HG03354 (cell line): Measurements from ENCODE around the gene AQP10.
"Not testable (repeated sequence)": the region's sequence is repeated elsewhere in the genome, so short reads cannot be mapped to it uniquely, and the experiment has no call there.

ENCODE experiments used
- ATAC-seq: cut with Tn5 transposase; IDR thresholded peaks from one replicate; pipeline ENCODE4 v1.9.1; 2021; ENCODE audit warnings: mild to moderate bottlenecking; ENCODE audit not compliant: unreplicated experiment, poor library complexity, severe bottlenecking

The AQP10 gene

DNA sequence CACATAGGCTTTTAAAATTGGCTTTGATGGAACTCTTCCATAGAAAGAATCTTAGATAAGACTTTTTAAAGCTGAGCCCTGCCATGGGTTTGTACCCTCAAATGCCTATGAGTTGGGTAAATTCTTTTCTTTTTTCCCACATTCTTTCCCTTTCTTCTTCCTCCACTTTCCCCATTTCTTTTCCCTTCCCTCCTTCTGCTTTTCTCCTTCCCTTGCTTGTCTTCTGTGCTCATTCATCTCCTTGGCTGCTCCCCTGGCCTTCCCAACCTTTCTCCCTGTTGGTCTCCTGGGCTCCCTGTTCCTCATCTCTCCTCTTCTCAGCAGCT lies 679 bp downstream of the AQP10 start:
- ATAC-seq: not testable (repeated sequence)

- no peak for ATAC-seq
Measured at GRCh38 chr1:154323493-154323892, 2.6 kb downstream of the AQP10 start.

- ATAC-seq: no peak
Measured at GRCh38 chr1:154324241-154324640, 3.3 kb downstream of the AQP10 start.

DNA sequence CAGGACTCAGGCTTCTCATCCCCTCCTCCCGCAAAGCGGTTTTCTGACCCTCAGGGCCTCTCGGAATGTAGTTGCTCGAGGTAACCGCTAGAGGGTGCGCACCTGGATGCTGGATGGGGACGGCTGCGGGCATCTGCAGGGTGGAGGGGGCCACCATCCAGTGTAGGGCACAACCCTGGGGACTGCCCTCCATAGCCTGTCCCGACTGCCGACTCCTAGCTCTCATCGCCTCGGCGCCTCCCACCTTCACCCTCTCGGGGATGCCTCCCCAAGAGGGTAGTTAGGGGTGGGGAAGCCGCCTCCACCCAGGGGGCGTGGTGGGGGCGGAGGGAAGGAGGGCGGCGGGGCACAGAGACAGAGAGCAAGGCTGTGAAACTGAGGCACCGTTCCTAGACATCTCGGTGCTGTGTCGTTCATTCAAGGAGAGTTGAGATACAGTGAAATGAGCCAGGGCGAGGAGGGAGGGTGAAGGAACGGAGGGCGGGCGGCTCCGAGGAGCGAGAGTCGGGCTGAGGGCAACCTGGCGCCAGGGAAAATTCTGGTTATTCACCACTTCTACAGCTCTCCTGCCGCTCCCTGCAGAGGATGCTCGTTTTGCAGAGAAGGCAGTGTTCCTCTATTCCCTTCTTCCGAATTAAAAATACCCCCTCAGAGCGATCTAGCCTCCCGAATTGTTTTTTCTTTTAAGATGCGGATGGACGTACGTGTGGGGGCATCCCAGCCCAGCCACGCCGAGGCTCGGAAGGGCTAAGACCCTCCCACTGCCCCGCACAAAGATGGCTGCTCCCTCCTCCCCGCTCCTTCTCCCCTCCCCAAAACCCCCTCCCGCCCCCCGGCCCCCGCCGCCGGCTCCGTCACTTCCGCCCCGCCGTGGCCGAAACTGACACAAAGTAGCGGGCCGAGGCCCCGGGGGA lies 4.0 kb downstream of the AQP10 start, which contains the start of gene ATP8B2:
Gene ATP8B2, plus strand, starts transcription at position 857 of the 914 bp plus-strand sequence. CDS start 2,617 bp downstream, outside the sequence.
- ATAC-seq: peak; percentile 50

DNA sequence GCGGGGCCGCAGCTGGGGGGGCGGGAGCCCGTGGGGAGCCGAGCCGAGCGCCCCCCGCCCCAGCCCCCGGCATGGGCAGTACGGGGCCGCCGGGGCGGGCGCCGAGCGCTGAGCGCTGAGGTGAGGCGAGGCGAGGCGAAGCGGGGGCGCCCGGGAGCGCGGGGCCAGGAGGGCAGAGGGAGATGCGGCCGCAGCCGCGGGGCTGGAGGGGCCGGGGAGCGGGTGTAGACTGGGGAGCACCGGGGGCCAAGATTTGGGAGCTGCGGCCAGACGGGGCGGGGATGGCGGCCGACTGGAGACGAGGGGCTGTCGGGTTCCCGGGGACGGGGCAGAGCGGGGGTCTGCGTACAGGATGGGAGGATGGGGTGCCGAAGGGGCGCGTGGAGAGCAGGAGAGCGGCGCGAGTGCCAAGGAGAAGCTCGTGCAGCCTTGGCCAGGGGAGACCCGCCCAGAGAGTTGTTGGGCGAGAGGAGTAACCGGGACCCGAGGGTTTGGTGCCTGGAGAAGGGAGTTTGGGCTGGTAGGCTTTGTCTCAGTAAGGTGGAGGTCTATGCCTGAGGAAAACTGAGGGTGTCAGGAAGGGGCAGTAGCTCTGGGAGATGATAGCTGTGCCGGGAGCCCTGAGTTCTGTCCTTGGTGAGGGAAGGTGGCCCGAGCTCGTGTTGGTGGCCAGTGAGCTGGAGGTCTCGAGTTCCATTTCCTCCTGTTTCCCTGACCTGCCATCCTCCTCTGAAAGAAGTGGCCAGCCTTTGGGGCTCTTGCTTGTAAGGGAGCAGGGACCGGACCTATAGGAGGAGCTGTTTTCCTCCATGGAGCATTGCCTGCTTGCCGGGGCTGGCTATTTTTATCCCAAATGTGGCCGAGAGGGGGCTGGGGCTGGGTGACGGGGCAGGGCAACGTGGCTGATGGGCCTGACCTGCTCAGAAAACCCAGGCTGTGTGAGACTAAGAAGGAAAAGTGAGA lies 5.0 kb downstream of the AQP10 start:
- ATAC-seq: peak; percentile 19

DNA sequence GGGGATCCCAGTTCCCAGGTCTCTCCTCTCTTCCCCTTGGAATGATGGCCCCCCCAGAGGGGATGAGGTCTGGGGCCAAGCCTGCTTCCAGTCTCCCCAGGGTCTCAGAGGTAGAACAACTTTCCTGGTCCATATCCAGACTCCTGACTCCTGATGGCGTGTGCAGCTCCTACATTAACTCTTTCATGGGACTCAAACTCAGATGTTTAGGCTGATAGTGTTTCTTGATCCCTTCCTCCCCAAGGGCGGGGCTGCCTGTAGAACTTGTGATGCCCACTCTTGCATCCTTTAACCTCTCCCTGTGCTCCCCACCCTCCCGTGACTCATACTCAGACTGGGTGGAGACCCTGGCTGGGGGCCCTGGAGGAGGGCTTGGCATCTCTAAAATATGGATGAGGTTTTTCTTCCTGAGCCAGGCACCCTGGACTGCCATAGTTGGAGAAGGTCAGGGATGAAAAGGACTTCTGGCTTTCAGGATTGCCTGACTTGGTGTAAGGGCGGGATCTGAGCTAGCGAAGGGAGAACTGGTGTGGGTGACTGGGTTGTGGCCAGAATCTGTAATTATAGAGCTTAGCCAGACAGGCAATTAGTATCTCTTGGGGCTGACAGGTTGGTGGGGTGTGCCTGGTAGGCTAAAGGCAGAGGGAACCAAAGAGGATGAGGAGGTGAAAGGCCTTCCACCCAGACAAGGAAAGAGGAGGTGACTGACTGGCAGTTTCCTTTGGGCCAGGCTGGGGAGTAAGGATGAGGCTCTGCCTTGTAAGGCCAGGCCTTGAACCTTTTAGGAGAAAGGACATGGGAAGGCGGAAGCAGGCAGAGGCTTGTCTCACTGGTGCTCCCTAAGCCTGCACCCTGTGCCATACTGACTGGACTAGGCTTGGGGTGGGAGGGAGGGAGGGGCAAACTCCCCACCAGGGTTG lies 5.9 kb downstream of the AQP10 start:
- ATAC-seq: no peak

DNA sequence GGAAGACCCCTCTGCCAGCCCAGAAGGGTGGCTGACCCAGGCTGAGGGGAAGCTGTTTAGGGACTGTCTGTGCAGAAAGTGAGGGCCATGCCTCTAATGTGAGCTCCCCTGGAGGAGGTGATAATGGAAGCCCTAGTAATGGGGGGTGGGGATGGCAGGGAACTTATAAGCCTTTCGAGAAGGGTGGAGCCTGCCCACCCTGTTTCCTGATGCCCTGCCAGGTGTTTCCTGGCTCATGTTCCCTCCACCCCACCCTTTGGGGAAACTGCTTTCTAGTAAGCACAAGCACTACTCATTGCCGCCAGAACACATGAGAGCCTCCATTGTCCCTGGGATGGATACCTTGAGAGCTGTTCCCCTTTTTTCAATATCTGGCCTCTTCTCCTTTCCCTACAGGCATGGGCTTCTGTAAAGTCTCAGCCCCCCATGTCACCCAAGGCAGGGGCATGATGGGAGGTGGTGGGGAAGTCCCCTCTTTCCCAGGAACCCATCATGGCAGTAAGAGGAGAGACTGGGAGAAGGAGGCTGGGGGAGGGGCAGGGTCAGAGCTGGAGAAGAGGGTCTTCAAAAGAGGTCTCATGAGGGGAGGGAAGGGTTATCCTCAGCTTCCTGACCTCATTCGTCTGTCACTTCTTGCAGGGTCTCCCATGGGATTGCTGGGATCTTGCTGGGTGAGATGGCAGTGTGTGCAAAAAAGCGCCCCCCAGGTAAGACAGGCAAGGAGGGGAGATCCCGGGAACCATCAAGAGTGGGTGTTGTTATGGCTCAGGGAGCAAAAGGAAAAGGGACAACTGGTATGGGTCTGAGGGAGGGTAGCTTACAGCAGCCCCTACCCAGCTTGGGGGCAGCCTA lies 6.8 kb downstream of the AQP10 start:
- ATAC-seq: no peak

- peak; percentile 38 for ATAC-seq
Measured at GRCh38 chr1:154328318-154329151, 7.6 kb downstream of the AQP10 start.

GRCh38 chr1:154329152-154329521 lies 8.2 kb downstream of the AQP10 start:
- no peak for ATAC-seq

DNA sequence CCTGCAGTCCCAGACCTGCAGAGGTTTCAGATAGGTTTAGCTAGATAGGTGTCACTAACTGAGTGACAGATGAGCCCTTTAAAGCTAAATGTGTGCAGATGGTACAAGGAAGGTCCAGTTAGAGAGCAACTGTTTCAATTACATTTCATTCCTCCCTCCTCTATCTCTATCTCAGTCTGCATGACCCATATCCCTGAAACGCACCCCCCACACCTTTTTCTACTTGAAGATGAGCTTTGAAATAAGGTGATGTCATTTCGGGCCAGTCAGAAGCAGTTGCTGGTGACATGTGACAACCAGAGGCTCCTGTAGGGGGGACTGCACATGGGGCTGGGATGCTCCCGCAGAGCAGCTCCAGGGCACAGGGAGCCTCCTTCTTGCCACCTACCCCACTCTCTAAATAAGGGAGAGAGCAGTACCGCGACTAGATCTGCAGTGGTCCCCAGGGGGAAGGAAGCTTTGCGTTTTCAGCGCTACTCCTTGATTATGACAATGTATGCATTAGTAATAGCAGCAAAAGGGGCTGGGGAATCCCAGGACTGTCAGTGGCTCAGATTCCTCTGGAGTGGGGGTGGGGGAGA lies 8.7 kb downstream of the AQP10 start:
- ATAC-seq: no peak

- ATAC-seq: no peak
Measured at GRCh38 chr1:154330669-154331068, 9.8 kb downstream of the AQP10 start.

DNA sequence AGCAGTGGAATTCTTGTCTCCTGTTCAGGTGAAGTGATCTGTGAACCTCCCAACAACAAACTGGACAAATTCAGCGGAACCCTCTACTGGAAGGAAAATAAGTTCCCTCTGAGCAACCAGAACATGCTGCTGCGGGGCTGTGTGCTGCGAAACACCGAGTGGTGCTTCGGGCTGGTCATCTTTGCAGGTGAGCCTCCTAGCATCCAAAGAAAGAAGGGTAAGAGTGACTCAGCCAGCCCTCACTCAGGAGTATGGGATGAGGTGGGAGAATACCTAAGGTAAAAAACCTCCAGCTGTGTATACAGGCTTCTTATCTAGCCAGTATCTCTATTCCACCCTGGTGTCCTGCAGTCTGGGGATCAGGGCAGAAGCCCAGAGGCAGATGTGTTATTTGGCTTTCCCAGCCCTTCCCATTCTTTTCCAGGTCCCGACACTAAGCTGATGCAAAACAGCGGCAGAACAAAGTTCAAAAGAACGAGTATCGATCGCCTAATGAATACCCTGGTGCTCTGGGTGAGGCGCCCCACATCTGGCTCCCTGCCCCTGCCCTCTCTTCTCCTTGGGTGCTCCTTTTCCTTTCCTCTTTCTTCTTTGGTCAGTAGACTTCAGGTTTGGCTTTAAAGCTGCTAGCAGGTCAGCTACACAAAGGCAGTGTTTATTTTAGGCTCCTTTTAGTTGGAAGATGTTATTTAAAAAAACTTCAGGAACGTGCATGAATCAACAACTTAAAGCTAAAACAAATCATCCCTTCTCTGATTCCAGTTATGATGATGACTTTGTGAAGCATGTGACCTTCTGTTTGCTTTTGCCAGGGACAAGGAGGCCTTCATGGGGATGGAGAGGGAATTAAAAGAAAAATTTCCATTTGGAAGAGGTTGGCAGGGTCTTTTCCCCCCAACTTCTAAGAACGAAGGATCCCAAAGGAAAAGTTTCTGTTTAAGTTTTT lies 13.5 kb downstream of the AQP10 start:
- ATAC-seq: no peak

GRCh38 chr1:154335025-154335714 lies 14.3 kb downstream of the AQP10 start:
- ATAC-seq: no peak

GRCh38 chr1:154337253-154337894 lies 16.5 kb downstream of the AQP10 start:
- ATAC-seq: no peak

GRCh38 chr1:154338875-154339274 lies 18.0 kb downstream of the AQP10 start:
- ATAC-seq: no peak
